ENCODE results near the gene SNX25.

DNA sequence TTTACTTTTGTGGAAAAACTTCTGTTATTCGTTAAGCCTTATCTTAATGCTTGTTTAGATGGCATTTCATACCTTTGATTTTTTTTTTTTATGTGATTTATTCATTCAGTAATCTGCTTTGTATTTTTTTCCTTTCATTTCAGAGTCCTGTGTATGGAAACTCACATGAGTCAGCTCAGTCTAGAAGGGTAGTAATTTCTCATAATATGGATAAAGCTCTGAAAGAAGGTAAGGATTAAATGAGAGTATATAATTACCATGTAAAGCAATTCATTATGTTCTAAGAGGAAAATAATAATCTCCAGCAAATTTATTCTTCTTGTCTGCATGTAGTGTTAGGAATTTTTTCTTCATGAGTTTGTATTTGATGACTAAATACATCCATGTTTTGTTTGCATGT, 37.8 kb downstream of the SNX25 start:
- TF ChIP-seq, protein P1, sequence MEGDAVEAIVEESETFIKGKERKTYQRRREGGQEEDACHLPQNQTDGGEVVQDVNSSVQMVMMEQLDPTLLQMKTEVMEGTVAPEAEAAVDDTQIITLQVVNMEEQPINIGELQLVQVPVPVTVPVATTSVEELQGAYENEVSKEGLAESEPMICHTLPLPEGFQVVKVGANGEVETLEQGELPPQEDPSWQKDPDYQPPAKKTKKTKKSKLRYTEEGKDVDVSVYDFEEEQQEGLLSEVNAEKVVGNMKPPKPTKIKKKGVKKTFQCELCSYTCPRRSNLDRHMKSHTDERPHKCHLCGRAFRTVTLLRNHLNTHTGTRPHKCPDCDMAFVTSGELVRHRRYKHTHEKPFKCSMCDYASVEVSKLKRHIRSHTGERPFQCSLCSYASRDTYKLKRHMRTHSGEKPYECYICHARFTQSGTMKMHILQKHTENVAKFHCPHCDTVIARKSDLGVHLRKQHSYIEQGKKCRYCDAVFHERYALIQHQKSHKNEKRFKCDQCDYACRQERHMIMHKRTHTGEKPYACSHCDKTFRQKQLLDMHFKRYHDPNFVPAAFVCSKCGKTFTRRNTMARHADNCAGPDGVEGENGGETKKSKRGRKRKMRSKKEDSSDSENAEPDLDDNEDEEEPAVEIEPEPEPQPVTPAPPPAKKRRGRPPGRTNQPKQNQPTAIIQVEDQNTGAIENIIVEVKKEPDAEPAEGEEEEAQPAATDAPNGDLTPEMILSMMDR (IDR thresholded peaks at IDR 0.05): no peak
- TF ChIP-seq FOXM1 (IDR thresholded peaks at IDR 0.05; ENCODE audit: low read depth): no peak
- TF ChIP-seq EZH2phosphoT487 (IDR thresholded peaks at IDR 0.05; ENCODE audit: borderline replicate concordance, low read depth): no peak
- TF ChIP-seq POLR2AphosphoS5 (IDR thresholded peaks at IDR 0.05; ENCODE audit: low read depth, low read length): no peak
- no peak for TF ChIP-seq FOXJ3 (CRISPR knock-in tag; IDR thresholded peaks at IDR 0.05)
- TF ChIP-seq ZBTB33 (IDR thresholded peaks at IDR 0.05; ENCODE audit: borderline replicate concordance, low read depth): no peak
